Pancreas (tissue), 10 donors: ENCODE data around the gene AQP2. TPM values are rescaled to one million over a fixed set of nuclear protein-coding genes. Genes with fewer than 3 reads are reported as not detected.
A peak's percentile ranks its signal among the peaks of the same experiment; 100 is the strongest.

Experiments used
- ATAC-seq, 4 donors: fragments of 200-7000 bp; cut with Tn5 transposase; one replicate each; pipeline versions ENCODE4 v1.8.0 to v1.9.1; 2020; ENCODE audit warnings: mild to moderate bottlenecking in 4 of 4, moderate library complexity in 4 of 4
- DNase-seq, 6 donors: peaks; one replicate each; pipeline ENCODE4 v3.0.0-alpha.2; 2020
- FAIRE-seq: peaks from 2 replicates; lab custom pipeline; 2012; peaks lifted over from hg19 to GRCh38; lab: Jason Lieb, UNC
- H3K27ac ChIP-seq, 4 donors: fragments of 200-600 bp; sonication (generic); 1 replicate in 3 of 4; 2 replicates in 1 of 4; pipeline versions ENCODE4 v1.5.0 to v1.8.0; 2020
- H3K27me3 ChIP-seq, 4 donors: fragments of 200-600 bp; one replicate each; pipeline ENCODE4 v1.8.0; 2021
- H3K36me3 ChIP-seq, 3 donors: fragments of 200-600 bp; sonication (generic) in 1 of 3; one replicate each; pipeline versions ENCODE4 v1.5.0 to v1.8.0; 2020 to 2021
- H3K4me1 ChIP-seq, 3 donors: fragments of 200-600 bp; one replicate each; pipeline ENCODE4 v1.8.0; 2021
- H3K4me3 ChIP-seq, 4 donors: fragments of 200-600 bp; sonication (generic) in 2 of 4; one replicate each; pipeline versions ENCODE4 v1.5.0 to v1.8.0; 2020 to 2021
- H3K9me3 ChIP-seq, 4 donors: fragments of 200-600 bp; one replicate each; pipeline ENCODE4 v1.8.0; 2021
- CTCF ChIP-seq, 4 donors: fragments of 200-600 bp; sonication (generic) in 3 of 4; IDR thresholded peaks; one replicate each; pipeline versions ENCODE4 v1.5.0 to v1.8.0; 2021; ENCODE audit warnings: antibody characterized with exemption in 4 of 4
- WGBS, 2 donors: extraction: QIAGEN DNeasy Blood & Tissue Kit; methylation state at CpG; one replicate each; pipeline ENCODE4 v1.1.7; 2013; 5-methylcytosine and 5-hydroxymethylcytosine counted together
- intact Hi-C, 3 donors: fragments of 100-400 bp; cut with DNase I; formaldehyde crosslinking; loops; one replicate each; pipeline versions ENCODE4 v1.11.1 to v1.14.2; 2022
- polyA plus RNA-seq, 2 donors: library from polyadenylated mRNA; stranded (reverse); fragments of 200-250 nt; gene quantifications; one replicate each; pipeline ENCODE4 v1.2.3, GENCODE V29; 2013
- total RNA-seq, 6 donors: library from RNA; stranded (reverse); fragmentation: NEBNext Ultra II Directional in 4 of 6; extraction: Animal tissue kit (Norgen Biotek cat#: 25700) in 4 of 6; gene quantifications; one replicate each; pipeline versions ENCODE4 v1.2.1 to v1.2.4, GENCODE V29; 2021 to 2023
- donor health status: healthy with polysubstance abuse.
- donor health status: DM: no; HTN: no; CAD: no; lungs with moderate emphysema.
- donor health status: DM: no; HTN: no; CAD: no.
- donor health status: control.
- donor health status: control.
- donor health status: Bipolar disorder and iron deficiency.
- donor health status: DM: yes; HTN: yes; CAD: no.
- donor health status: DM: no; HTN: no; CAD: no.
- donor health status: DM: no; HTN: no; CAD: no.
- donor health status: DM: yes; HTN: yes; CAD: no.

Gene AQP2
- total and polyA plus RNA-seq, 8 donors: 0.06 to 0.31 (median 0.12) TPM; not detected in 5

GRCh38 chr12:49962861-49963765, 12.6 kb downstream of the AQP2 start:
- Histone ChIP-seq H3K27ac (peak overlapping the region in 2 of 4 donors; percentile 55 to 62), H3K27me3 (peaks cover 0 to 8% (median 0%) of the 10 kb centered on the region in 4 donors), H3K9me3 (no peaks in the 10 kb centered on the region), H3K36me3 (no peaks in the 10 kb centered on the region), H3K4me3 (no peak overlapping the region), H3K4me1 (peaks cover 6 to 11% (median 9%) of the 10 kb centered on the region in 3 donors)
- FAIRE-seq (no peak), ATAC-seq (peak; percentile 68 to 77 (median 72)), DNase-seq (peak; percentile 85 to 97 (median 94))
- intact Hi-C loops: no loop called here
- no peak for TF ChIP-seq CTCF (IDR thresholded peaks at IDR 0.05)
- WGBS, 2 donors: 47 to 48% methylated on average over 21 of the region's 21 CpGs

GRCh38 chr12:49963976-49964815, 13.7 kb downstream of the AQP2 start:
- Histone ChIP-seq H3K27ac (peak overlapping the region in 1 of 4 donors; percentile 62), H3K36me3 (no peaks in the 10 kb centered on the region), H3K27me3 (peaks cover 0 to 5% (median 0%) of the 10 kb centered on the region in 4 donors), H3K4me1 (peaks cover 6 to 11% (median 9%) of the 10 kb centered on the region in 3 donors), H3K9me3 (no peaks in the 10 kb centered on the region), H3K4me3 (no peak overlapping the region)
- no peak for ATAC-seq
- DNase-seq: no peak
- TF ChIP-seq CTCF (IDR thresholded peaks at IDR 0.05): no peak
- 84 to 88% methylated on average over 17 of the region's 17 CpGs for WGBS, 2 donors
- FAIRE-seq: no peak
- intact Hi-C loops: no loop called here

- no peaks in the 10 kb centered on the region for H3K9me3 ChIP-seq
- no peaks in the 10 kb centered on the region for H3K36me3 ChIP-seq
- no peak for ATAC-seq
- no peak for TF ChIP-seq CTCF (IDR thresholded peaks at IDR 0.05)
- peaks cover 0 to 5% (median 0%) of the 10 kb centered on the region in 4 donors for H3K27me3 ChIP-seq
- intact Hi-C loops: loop anchor here in 1 of 3 donors (5.0 kb wide), 1 partner anchor 107 kb away; no protein-coding TSS in a partner anchor
- H3K4me3 ChIP-seq: no peak overlapping the region
- no peak overlapping the region for H3K27ac ChIP-seq
- no peak for FAIRE-seq
- peaks cover 6 to 11% (median 9%) of the 10 kb centered on the region in 3 donors for H3K4me1 ChIP-seq
- DNase-seq: peak in 1 of 6 donors; percentile 45
- 74 to 75% methylated on average over 12 to 13 of the region's 13 CpGs for WGBS, 2 donors
Observed at GRCh38 chr12:49964849-49965624, 14.5 kb downstream of the AQP2 start.

GRCh38 chr12:49965836-49966235, 15.3 kb downstream of the AQP2 start:
- no peaks in the 10 kb centered on the region for H3K9me3 ChIP-seq
- intact Hi-C loops: loop anchor here in 1 of 3 donors (5.0 kb wide), 1 partner anchor 106 kb away; no protein-coding TSS in a partner anchor
- no peak for TF ChIP-seq CTCF (IDR thresholded peaks at IDR 0.05)
- H3K4me1 ChIP-seq: peaks cover 6 to 11% (median 9%) of the 10 kb centered on the region in 3 donors
- H3K27ac ChIP-seq: no peak overlapping the region
- WGBS, 2 donors: 68 to 74% methylated on average over 6 of the region's 6 CpGs
- peak in 1 of 6 donors; percentile 45 for DNase-seq
- no peak overlapping the region for H3K4me3 ChIP-seq
- FAIRE-seq: no peak
- peaks cover 0 to under 1% (median 0%) of the 10 kb centered on the region in 4 donors for H3K27me3 ChIP-seq
- no peaks in the 10 kb centered on the region for H3K36me3 ChIP-seq
- no peak for ATAC-seq
